Measurements from ENCODE around the gene CDCA7L.
"Not testable (repeated sequence)": the region's sequence is repeated elsewhere in the genome, so short reads cannot be mapped to it uniquely, and the experiment has no call there.

The CDCA7L gene

DNA sequence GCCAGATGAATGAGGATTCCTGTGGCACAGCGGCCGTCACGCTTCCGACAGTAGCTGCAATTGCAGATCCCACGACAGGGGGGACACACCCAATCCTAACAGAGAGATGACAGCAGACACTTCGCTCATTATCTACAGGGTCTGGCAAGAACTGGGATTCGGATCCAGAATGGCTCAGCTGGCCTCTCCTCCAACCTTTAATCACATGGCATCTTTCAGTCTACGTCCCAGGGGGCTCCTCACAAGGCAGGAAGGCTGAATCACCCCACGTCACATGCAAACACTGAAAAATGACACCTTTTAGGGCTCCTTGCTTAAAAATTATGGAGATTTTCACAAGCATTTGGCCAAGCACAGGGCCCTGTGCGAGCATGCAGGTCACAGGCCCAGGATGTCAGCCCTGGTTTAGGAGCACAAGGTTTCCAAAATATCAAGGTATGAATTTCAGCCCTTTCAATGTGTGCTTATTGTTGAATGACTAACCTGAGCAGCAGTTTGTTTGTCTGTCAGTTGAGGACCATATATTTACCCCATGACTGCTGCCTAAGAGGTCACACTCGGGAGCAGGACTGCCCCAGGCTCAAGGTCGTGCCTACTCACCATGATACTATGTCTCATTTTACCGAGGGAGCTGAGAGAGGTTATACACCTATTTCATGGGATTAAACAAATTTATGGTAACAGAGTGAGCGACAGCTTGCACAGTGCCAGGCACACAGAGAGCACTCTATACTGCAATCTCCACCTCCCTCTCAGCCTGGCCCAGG, 42.5 kb downstream of the CDCA7L start:
- DNase-seq (ENCODE audit: low read depth) = no peak

DNA sequence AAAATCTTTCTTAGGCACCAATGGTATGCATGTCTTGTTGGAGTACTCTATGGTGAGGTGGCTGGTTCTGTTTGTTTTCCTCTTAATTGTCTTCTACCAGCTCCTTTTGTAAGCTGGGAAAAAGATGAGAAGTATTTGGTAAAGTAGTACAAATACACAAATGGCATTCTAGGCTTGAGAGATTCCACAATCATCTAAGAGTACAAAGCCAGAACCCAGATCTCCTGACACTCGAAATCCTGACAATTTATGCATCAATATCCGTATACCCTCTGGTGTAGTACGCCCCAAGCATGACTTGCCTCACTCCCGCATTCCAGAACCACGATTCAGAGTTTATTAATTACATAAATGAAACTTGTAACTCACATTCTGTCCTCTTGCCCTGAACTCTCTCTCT, 43.5 kb downstream of the CDCA7L start:
- no peak for DNase-seq (ENCODE audit: low read depth)

GRCh38 chr7:21898265-21898930, 47.3 kb downstream of the CDCA7L start:
- DNase-seq (ENCODE audit: low read depth) = no peak

GRCh38 chr7:21893401-21893800, 52.3 kb downstream of the CDCA7L start:
- no peak for DNase-seq (ENCODE audit: low read depth)

GRCh38 chr7:21891291-21891690, 54.4 kb downstream of the CDCA7L start:
- no peak for DNase-seq (ENCODE audit: low read depth)

GRCh38 chr7:21887779-21888178, 57.9 kb downstream of the CDCA7L start:
- DNase-seq (ENCODE audit: low read depth) = no peak

- DNase-seq (ENCODE audit: low read depth) = no peak
Measured at GRCh38 chr7:21887353-21887752, 58.3 kb downstream of the CDCA7L start.

- DNase-seq (ENCODE audit: low read depth) = no peak
Measured at GRCh38 chr7:21886396-21886795, 59.3 kb downstream of the CDCA7L start.

- DNase-seq (ENCODE audit: low read depth) = no peak
Measured at GRCh38 chr7:21884496-21884895, 61.2 kb downstream of the CDCA7L start.

- DNase-seq (ENCODE audit: low read depth) = not testable (repeated sequence)
Measured at GRCh38 chr7:21883501-21883900, 62.2 kb downstream of the CDCA7L start.

- DNase-seq (ENCODE audit: low read depth) = no peak
Measured at GRCh38 chr7:21883069-21883468, 62.6 kb downstream of the CDCA7L start.

DNA sequence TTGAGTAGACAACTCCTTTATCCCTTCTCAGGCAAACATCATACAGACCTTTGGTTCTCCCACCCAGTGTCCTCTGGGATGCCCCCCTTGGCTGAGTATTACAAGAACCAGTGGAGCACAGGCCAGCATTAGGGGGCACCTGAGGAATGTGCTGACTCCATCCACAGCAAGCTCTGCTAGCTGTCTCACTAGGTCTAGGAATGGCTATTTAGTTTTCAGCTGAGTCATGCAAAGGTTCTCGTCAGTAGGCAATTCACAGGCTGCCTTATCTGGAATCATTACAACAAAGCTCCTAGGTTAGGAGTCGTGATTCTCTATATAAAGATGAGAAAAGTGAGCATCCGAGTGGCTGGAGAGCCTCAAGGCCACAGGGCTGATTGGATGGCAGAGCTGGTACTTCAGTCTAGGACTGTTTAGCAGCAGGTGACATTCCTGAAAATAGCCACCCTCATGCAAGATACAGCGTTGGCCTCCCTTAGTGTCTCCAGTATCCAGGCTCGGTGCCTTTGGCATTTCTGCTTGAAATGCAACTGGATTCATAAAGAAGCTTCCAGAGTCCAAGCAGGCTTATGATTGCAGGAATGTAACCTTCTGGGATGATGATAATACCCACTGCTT, 75.8 kb downstream of the CDCA7L start:
- no peak for DNase-seq (ENCODE audit: low read depth)

GRCh38 chr7:21868576-21868850, 77.2 kb downstream of the CDCA7L start:
- DNase-seq (ENCODE audit: low read depth) = no peak

DNA sequence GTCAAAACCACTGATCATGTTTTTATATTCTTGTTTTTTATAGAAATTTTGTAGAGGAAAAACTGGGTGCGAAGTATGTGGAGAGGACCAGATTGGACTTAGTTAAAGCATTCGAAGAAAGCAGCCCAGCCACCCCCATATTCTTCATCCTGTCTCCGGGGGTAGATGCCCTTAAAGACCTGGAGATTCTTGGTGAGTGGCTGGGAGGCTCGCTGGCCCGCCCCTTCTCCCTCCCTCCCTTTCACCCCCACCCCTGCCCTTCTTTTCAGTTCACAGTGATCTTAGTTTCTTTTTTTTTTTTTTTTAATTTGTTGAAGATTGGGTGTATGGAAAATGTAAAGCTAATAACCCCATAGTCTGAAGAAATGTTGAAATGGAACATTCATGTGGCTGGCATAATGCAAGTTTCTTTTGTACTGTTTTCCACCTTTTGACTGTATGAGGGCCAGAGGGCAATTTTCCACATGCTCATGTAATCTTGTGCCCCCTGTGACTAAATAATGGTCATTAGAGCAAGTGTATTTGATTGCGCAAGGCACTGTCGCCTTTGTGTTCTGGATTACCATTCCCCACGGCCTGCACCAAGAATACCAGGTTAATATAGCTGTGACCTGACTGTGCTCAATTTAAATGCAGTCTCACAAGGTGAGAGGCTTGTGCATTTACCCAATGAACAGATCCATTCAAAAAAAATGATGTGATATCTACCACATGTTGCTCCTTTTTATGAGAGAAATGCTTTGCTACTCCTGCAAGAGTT, 77.7 kb downstream of the CDCA7L start:
- no peak for DNase-seq (ENCODE audit: low read depth)

GRCh38 chr7:21867226-21867625, 78.5 kb downstream of the CDCA7L start:
- no peak for DNase-seq (ENCODE audit: low read depth)

DNA sequence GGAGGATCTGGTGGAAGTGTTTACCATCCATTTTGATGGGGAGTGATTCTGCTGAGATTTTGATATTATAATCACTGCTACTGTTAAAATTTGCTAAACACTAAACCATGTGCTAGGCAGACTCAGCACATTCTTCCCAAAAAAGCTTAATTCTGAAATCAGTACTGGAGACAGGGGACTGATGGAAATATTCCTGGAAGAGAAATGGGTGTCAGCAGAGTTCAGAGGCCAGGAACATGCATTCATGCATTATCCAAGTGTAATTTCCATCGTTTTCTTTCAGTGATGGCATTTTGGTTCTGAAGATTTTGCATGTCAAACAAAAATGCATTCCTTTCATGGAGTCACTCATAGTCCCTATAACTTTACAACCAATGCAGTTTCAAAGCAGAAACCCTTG, 79.0 kb downstream of the CDCA7L start:
- no peak for DNase-seq (ENCODE audit: low read depth)

GRCh38 chr7:21865631-21866204, 80.0 kb downstream of the CDCA7L start:
- DNase-seq (ENCODE audit: low read depth) = not testable (repeated sequence)

GRCh38 chr7:21851559-21851967, 94.1 kb downstream of the CDCA7L start:
- no peak for DNase-seq (ENCODE audit: low read depth)
